MCF 10A (cell line): Measurements from ENCODE around the gene APOA1. TPM values are rescaled to one million over a fixed set of nuclear protein-coding genes. Genes with fewer than 3 reads are reported as not detected.

ENCODE experiments used
- BruUV-seq: library from RNA; stranded (reverse); fragments of 400-500 nt; replicated peaks from 2 replicates; lab custom pipeline; 2021; lab: Mats Ljungman, UMichigan
- CTCF ChIA-PET: fragments of 300-600 bp; sonication (Branson Sonifier 250); formaldehyde crosslinking; extraction: SDS; loops from one replicate; lab custom pipeline; 2021; ENCODE audit warnings: antibody characterized with exemption, inconsistent platforms; lab: Yijun Ruan, JAX
- POLR2A ChIA-PET: fragments of 300-600, 350-650 bp; sonication (Branson Sonifier 250); formaldehyde crosslinking; extraction: SDS; loops from one replicate; lab custom pipeline; 2020; ENCODE audit warnings: antibody characterized with exemption, inconsistent platforms; lab: Yijun Ruan, JAX
- DNase-seq: peaks from one replicate; pipeline ENCODE4 v3.0.0-alpha.2; 2018; ENCODE audit not compliant: unreplicated experiment
- H3K27ac Mint-ChIP-seq: one replicate; pipeline ENCODE4 v1.8.0; 2022; ENCODE audit warnings: mild to moderate bottlenecking, low read depth, mixed read lengths; ENCODE audit not compliant: unreplicated experiment
- H3K27me3 Mint-ChIP-seq: one replicate; pipeline ENCODE4 v1.8.0; 2022; ENCODE audit warnings: mixed read lengths; ENCODE audit not compliant: insufficient read depth, unreplicated experiment
- H3K36me3 Mint-ChIP-seq: one replicate; pipeline ENCODE4 v1.8.0; 2022; ENCODE audit warnings: mild to moderate bottlenecking, moderate library complexity, mixed read lengths; ENCODE audit not compliant: insufficient read depth, unreplicated experiment
- H3K4me1 Mint-ChIP-seq: one replicate; pipeline ENCODE4 v1.8.0; 2022; ENCODE audit warnings: mixed read lengths; ENCODE audit not compliant: insufficient read depth, unreplicated experiment
- H3K4me3 Mint-ChIP-seq: one replicate; pipeline ENCODE4 v1.8.0; 2022; ENCODE audit warnings: mild to moderate bottlenecking, moderate library complexity, mixed read lengths; ENCODE audit not compliant: unreplicated experiment
- H3K9me3 Mint-ChIP-seq: one replicate; pipeline ENCODE4 v1.8.0; 2022; ENCODE audit warnings: mixed read lengths; ENCODE audit not compliant: unreplicated experiment
- intact Hi-C: fragments of 100-400 bp; cut with micrococcal nuclease; formaldehyde crosslinking; loops from 2 replicates; pipeline ENCODE4 v1.14.1; 2022
- total RNA-seq: library from RNA; stranded (reverse); gene quantifications from 2 replicates; pipeline ENCODE4 v1.2.3, GENCODE V29; 2022
- TF ChIP-seq, protein P1 (sequence below): fragments of 200-600 bp; IDR thresholded peaks from one replicate; pipeline ENCODE4 v1.8.0; 2022; ENCODE audit warnings: antibody characterized with exemption, mild to moderate bottlenecking; ENCODE audit not compliant: unreplicated experiment

Gene APOA1
- total RNA-seq, 1 experiment from 2014 or later: not detected

DNA sequence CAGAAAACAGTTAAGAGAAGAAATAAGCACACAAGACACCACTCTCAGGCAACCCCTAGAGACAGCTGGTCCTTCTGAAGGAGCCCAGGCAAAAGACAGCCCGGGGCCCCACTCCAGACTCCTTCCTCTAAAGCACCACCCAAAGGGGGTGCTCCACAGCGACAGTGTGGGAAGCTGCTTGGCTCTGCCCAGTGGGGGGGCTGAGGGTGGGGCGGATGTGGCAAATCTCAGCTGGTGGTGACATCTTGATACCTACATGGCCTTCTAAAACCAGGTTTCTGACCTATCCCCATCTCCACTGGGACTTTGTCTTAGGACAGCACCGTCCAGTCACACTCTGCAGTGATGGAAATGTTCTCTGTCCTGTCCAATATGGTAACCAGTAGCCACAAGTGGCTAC lies 10.2 kb upstream of the APOA1 start:
- H3K27ac Mint-ChIP-seq: no peak overlapping the region
- H3K9me3 Mint-ChIP-seq: no peaks in the 10 kb centered on the region
- no TSS peak for BruUV-seq
- ChIA-PET CTCF (interaction anchor here (0.6 to 2.2 kb wide), 2 partner anchors 12 to 258 kb away, joined by 3 to 13 read pairs; no protein-coding TSS in a partner anchor), POLR2A (no interaction called here)
- no peaks in the 10 kb centered on the region for H3K27me3 Mint-ChIP-seq
- peaks cover 59% of the 10 kb centered on the region for H3K36me3 Mint-ChIP-seq
- no peak for DNase-seq
- intact Hi-C loops: no loop called here
- no peak overlapping the region for H3K4me3 Mint-ChIP-seq
- H3K4me1 Mint-ChIP-seq: peaks cover 8% of the 10 kb centered on the region
- TF ChIP-seq, protein P1, sequence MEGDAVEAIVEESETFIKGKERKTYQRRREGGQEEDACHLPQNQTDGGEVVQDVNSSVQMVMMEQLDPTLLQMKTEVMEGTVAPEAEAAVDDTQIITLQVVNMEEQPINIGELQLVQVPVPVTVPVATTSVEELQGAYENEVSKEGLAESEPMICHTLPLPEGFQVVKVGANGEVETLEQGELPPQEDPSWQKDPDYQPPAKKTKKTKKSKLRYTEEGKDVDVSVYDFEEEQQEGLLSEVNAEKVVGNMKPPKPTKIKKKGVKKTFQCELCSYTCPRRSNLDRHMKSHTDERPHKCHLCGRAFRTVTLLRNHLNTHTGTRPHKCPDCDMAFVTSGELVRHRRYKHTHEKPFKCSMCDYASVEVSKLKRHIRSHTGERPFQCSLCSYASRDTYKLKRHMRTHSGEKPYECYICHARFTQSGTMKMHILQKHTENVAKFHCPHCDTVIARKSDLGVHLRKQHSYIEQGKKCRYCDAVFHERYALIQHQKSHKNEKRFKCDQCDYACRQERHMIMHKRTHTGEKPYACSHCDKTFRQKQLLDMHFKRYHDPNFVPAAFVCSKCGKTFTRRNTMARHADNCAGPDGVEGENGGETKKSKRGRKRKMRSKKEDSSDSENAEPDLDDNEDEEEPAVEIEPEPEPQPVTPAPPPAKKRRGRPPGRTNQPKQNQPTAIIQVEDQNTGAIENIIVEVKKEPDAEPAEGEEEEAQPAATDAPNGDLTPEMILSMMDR: no peak

DNA sequence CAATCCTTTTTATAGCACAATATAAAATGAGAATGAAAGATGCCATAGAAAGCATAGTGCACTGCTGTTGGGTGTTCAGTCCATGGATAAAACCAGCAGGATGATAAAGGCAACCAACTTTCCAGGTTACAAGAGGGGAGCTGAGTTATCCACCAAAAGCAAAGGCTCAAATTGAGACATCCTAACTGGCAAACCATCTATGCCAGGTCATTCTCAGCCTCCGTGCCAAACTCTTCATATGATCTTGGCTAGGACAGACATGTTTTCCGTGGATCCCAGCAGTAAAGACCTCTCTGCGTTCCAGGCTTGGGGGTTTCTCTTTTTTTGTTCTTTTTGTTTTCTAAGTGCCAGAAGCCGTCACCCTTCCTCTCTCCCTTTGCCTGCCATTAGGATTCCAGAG lies 7.3 kb upstream of the APOA1 start:
- intact Hi-C loops: no loop called here
- ChIA-PET CTCF (interaction anchor here (0.9 kb wide), 1 partner anchor 8 kb away, joined by 3 read pairs; no protein-coding TSS in a partner anchor), POLR2A (no interaction called here)
- H3K27ac Mint-ChIP-seq: no peak overlapping the region
- DNase-seq: no peak
- no peaks in the 10 kb centered on the region for H3K27me3 Mint-ChIP-seq
- TF ChIP-seq, protein P1: no peak
- peaks cover 53% of the 10 kb centered on the region for H3K36me3 Mint-ChIP-seq
- no peaks in the 10 kb centered on the region for H3K9me3 Mint-ChIP-seq
- H3K4me1 Mint-ChIP-seq: no peaks in the 10 kb centered on the region
- BruUV-seq: no TSS peak
- H3K4me3 Mint-ChIP-seq: no peak overlapping the region

DNA sequence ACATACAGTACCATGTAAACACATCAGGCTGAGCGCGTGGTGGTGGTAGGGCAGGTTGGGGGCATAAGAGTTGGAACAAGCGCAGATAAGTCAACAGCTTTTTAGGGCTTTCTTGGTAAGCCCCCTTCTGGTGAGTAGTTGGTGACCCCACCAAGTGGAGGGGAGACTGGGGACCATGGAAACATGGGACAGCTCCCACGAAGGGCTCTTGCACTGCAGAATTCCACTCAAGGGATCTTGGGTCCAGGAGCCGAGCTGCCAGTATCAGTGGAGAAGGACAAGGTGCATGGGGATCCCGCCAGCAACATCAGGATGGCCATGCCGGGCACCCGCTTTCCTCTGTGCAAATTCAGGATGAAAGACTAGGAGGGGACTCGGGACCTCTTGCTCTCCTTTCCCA lies 6.2 kb upstream of the APOA1 start:
- no peaks in the 10 kb centered on the region for H3K27me3 Mint-ChIP-seq
- no peaks in the 10 kb centered on the region for H3K4me1 Mint-ChIP-seq

DNA sequence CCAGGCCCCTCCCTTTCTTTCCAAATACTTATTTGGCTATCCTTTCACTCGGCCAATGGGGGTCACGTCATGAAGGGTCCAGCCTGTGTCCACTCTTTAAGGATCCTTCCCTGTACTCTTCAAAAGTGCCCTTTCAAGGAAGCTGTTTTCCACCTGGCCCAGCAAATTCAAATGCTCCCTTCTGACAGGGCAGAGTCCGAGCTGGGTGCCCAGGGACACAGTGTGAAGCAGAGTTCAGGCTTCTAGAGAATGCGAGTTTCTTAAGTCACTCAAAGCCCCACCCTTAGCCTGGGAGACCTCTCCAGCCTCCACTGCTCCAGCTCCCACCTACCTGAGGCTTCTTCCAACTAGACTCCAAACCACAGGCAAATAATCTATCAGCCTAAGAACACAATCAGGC lies 5.5 kb upstream of the APOA1 start:
- intact Hi-C loops: no loop called here
- no peaks in the 10 kb centered on the region for H3K9me3 Mint-ChIP-seq
- peaks cover 38% of the 10 kb centered on the region for H3K36me3 Mint-ChIP-seq
- H3K27me3 Mint-ChIP-seq: no peaks in the 10 kb centered on the region
- no peaks in the 10 kb centered on the region for H3K4me1 Mint-ChIP-seq
- no peak overlapping the region for H3K27ac Mint-ChIP-seq
- ChIA-PET POLR2A (interaction anchor here (0.6 kb wide), 1 partner anchor 168 kb away, joined by 4 read pairs; no protein-coding TSS in a partner anchor), CTCF (interaction anchor here (0.5 to 1.2 kb wide), 3 partner anchors 52 to 502 kb away, joined by 3 to 4 read pairs (median 3); no protein-coding TSS in a partner anchor)
- H3K4me3 Mint-ChIP-seq: no peak overlapping the region
- TF ChIP-seq, protein P1: no peak
- DNase-seq: no peak
- no TSS peak for BruUV-seq

More for the DNA sequence above, 6.2 kb upstream of the APOA1 start:
- Mint-ChIP-seq H3K4me3 (no peak overlapping the region), H3K27ac (no peak overlapping the region), H3K9me3 (no peaks in the 10 kb centered on the region), H3K36me3 (peaks cover 43% of the 10 kb centered on the region)
- intact Hi-C loops: no loop called here
- no peak for DNase-seq
- TF ChIP-seq, protein P1: no peak
- BruUV-seq: no TSS peak
- ChIA-PET CTCF (interaction anchor here (0.5 kb wide), 1 partner anchor 52 kb away, joined by 3 read pairs; no protein-coding TSS in a partner anchor), POLR2A (interaction anchor here (0.6 to 0.7 kb wide), 2 partner anchors 56 to 254 kb away, joined by 3 read pairs; partner anchors contain the start of gene ZPR1)
